Activated CD8-positive, alpha-beta T cell treated with anti-CD3 and anti-CD28 coated beads for 36 hours (primary cell): Measurements from ENCODE around the gene MTUS2. TPM values are rescaled to one million over a fixed set of nuclear protein-coding genes. Genes with fewer than 3 reads are reported as not detected.
A peak's percentile ranks its signal among the peaks of the same experiment; 100 is the strongest.

Experiments
- ATAC-seq: fragments of 200-7000 bp; cut with Tn5 transposase; one replicate; pipeline ENCODE4 v1.10.0; 2021; ENCODE audit warnings: mild to moderate bottlenecking, moderate library complexity
- CTCF ChIA-PET: fragments of 350-600 bp; sonication (Branson Sonifier 250); formaldehyde crosslinking; loops from one replicate; lab custom pipeline; 2021; ENCODE audit warnings: antibody characterized with exemption; lab: Charles Lee
- POLR2A ChIA-PET: fragments of 350-600 bp; sonication (Branson Sonifier 250); formaldehyde crosslinking; loops from one replicate; lab custom pipeline; 2021; ENCODE audit warnings: antibody characterized with exemption; lab: Charles Lee
- DNase-seq: peaks from one replicate; pipeline ENCODE4 v3.0.0-alpha.2; 2020
- H3K27ac Mint-ChIP-seq: one replicate; pipeline ENCODE4 v1.8.0; 2021; ENCODE audit warnings: mild to moderate bottlenecking, mixed read lengths
- H3K27me3 Mint-ChIP-seq: one replicate; pipeline ENCODE4 v1.8.0; 2021; ENCODE audit warnings: mixed read lengths
- H3K36me3 Mint-ChIP-seq: one replicate; pipeline ENCODE4 v1.8.0; 2021; ENCODE audit warnings: low read depth, mixed read lengths
- H3K4me1 Mint-ChIP-seq: one replicate; pipeline ENCODE4 v1.8.0; 2021; ENCODE audit warnings: low read depth, mixed read lengths
- H3K4me3 Mint-ChIP-seq: one replicate; pipeline ENCODE4 v1.8.0; 2021; ENCODE audit warnings: mild to moderate bottlenecking, moderate library complexity, mixed read lengths
- H3K9me3 Mint-ChIP-seq: one replicate; pipeline ENCODE4 v1.8.0; 2021; ENCODE audit warnings: mixed read lengths
- CTCF ChIP-seq: fragments of 200-600 bp; IDR thresholded peaks from one replicate; pipeline ENCODE4 v1.8.0; 2022; ENCODE audit warnings: antibody characterized with exemption, mild to moderate bottlenecking
- intact Hi-C: fragments of 100-400 bp; cut with micrococcal nuclease; formaldehyde crosslinking; loops from one replicate; pipeline ENCODE4 v1.10.0; 2022
- total RNA-seq, 2 experiments: library from RNA; stranded (reverse); gene quantifications; one replicate each; pipeline ENCODE4 v1.2.3, GENCODE V29; 2021

Gene MTUS2
- total RNA-seq, 2 experiments from 2014 or later = not detected

GRCh38 chr13:29547153-29547552, 727.0 kb downstream of the MTUS2 start:
- ChIA-PET POLR2A (no interaction called here), CTCF (interaction anchor here (1.4 kb wide), 1 partner anchor 39 kb away, joined by 3 read pairs; no protein-coding TSS in a partner anchor)
- no peak for DNase-seq
- Mint-ChIP-seq H3K27me3 (no peaks in the 10 kb centered on the region), H3K9me3 (no peaks in the 10 kb centered on the region), H3K4me1 (peaks cover 32% of the 10 kb centered on the region), H3K36me3 (peaks cover 71% of the 10 kb centered on the region), H3K4me3 (no peak overlapping the region), H3K27ac (peak overlapping the region; percentile 4)
- no peak for TF ChIP-seq CTCF
- intact Hi-C loops = no loop called here
- no peak for ATAC-seq

GRCh38 chr13:29548722-29549121, 728.6 kb downstream of the MTUS2 start:
- peaks cover 77% of the 10 kb centered on the region for H3K36me3 Mint-ChIP-seq
- no peak for TF ChIP-seq CTCF
- no peak for DNase-seq
- H3K4me3 Mint-ChIP-seq = no peak overlapping the region
- no peaks in the 10 kb centered on the region for H3K9me3 Mint-ChIP-seq
- H3K27ac Mint-ChIP-seq = no peak overlapping the region
- ChIA-PET CTCF (no interaction called here), POLR2A (no interaction called here)
- ATAC-seq = no peak
- intact Hi-C loops = no loop called here
- peaks cover 19% of the 10 kb centered on the region for H3K4me1 Mint-ChIP-seq
- no peaks in the 10 kb centered on the region for H3K27me3 Mint-ChIP-seq

DNA sequence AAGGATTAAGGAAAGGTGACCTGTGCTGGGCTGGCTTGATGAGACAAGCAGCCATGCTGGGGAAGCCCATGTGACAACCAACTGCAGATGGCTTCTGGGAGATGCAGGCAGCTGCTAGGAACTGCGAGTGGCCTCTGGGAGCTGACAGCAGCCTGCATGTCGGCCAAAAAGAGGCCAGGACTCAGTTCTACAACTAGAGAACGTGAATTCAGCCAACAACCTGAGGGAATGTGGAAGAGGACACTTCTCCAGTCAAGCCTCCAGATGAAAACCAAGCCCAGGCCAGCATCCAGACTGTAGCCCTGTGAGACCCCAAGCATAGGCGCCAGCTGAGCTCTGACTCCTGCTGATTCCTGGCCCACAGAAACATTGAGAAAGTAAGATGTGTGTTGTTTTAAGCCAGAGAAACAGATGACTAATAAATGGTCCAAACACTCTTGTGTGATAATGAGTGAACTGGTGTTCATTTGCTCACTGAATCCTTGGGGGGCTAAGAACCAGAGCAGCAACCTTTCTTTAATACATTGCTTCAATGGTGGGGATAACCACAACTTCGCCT, 730.4 kb downstream of the MTUS2 start:
- POLR2A ChIA-PET = interaction anchor here (0.6 kb wide), 1 partner anchor 37 kb away, joined by 3 read pairs; no protein-coding TSS in a partner anchor
- Mint-ChIP-seq H3K4me1 (peaks cover 5% of the 10 kb centered on the region), H3K4me3 (no peak overlapping the region), H3K36me3 (peaks cover 81% of the 10 kb centered on the region), H3K27me3 (no peaks in the 10 kb centered on the region), H3K9me3 (no peaks in the 10 kb centered on the region), H3K27ac (no peak overlapping the region)
- CTCF ChIA-PET = no interaction called here
- TF ChIP-seq CTCF = no peak
- DNase-seq (no peak), ATAC-seq (no peak)
- intact Hi-C loops = no loop called here

- DNase-seq (no peak), ATAC-seq (no peak)
- peaks cover 77% of the 10 kb centered on the region for H3K36me3 Mint-ChIP-seq
- intact Hi-C loops = no loop called here
- CTCF ChIA-PET = no interaction called here
- no peak overlapping the region for H3K27ac Mint-ChIP-seq
- peaks cover 5% of the 10 kb centered on the region for H3K4me1 Mint-ChIP-seq
- TF ChIP-seq CTCF = no peak
- POLR2A ChIA-PET = no interaction called here
- no peaks in the 10 kb centered on the region for H3K9me3 Mint-ChIP-seq
- no peak overlapping the region for H3K4me3 Mint-ChIP-seq
- H3K27me3 Mint-ChIP-seq = no peaks in the 10 kb centered on the region
Measured at GRCh38 chr13:29551214-29551613, 731.1 kb downstream of the MTUS2 start.

Other genes starting within 250 kb of the MTUS2 start
- gene POMP, start 161.2 kb upstream of the MTUS2 start, total RNA-seq = 100 to 1,000 TPM; 106 to 116 TPM
- 1 to 10 TPM; 3.2 to 3.4 TPM for gene SLC46A3, start 101.4 kb upstream of the MTUS2 start, total RNA-seq